ENCODE data around the gene KLK14. TPM values are rescaled to one million over a fixed set of nuclear protein-coding genes. Genes with fewer than 3 reads are reported as not detected.
A peak's percentile ranks its signal among the peaks of the same experiment; 100 is the strongest.

Gene KLK14
- total and polyA plus RNA-seq, 2 of the 8 experiments (the other 6 are each of a cell fraction or from before 2014, with no cell fraction given) = 0.09 to 1.2 TPM

DNA sequence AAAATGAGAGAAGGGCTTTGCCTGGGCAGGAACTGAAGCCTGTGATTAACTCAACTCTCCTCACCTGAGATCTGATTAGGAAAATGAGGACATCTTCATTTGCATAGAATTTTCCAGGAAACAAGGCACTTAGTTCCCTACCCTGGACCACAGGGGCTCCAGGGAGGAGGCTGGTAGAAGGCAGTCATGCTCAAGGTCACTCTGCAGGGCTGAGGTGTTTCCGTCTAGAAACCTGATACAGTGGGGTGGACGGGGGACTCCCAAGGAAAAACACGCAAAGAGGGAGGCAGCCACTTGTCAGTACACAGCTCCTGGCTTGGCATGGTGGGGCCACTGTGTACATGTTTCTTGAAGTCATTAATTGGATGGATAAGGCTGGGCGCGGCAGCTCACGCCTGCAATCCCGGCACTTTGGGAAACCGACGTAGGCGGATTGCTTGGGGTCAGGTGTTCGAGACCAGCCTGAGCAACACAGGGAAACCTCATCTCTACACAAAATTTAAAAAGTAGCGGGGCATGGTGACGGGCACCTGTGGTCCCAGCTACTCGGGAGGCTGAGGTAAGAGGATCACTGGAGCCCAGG lies 6.0 kb downstream of the KLK14 start:
- TF ChIP-seq MAFK (IDR thresholded peaks at IDR 0.05; ENCODE audit: low read depth, low read length) = no peak
- TF ChIP-seq POLR2A (IDR thresholded peaks at IDR 0.05; ENCODE audit: control extremely low read depth in 1 of 2, low read depth in 2 of 2, low read length in 2 of 2) = no peak
- no peak for TF ChIP-seq BCL11A (IDR thresholded peaks at IDR 0.05; ENCODE audit: low read depth in 2 of 2, low read length in 2 of 2)
- TF ChIP-seq SIRT6 (IDR thresholded peaks at IDR 0.05; ENCODE audit: low read length) = no peak
- no peak for TF ChIP-seq SRF (IDR thresholded peaks at IDR 0.05; ENCODE audit: low read depth, low read length)
- no peak for TF ChIP-seq NRF1 (IDR thresholded peaks at IDR 0.05; ENCODE audit: low read depth, low read length)
- no peak for TF ChIP-seq TCF12 (IDR thresholded peaks at IDR 0.05; ENCODE audit: low read depth, low read length)
- TF ChIP-seq CTBP2 (IDR thresholded peaks at IDR 0.05; ENCODE audit: borderline replicate concordance, insufficient read depth, insufficient read length, low read length) = no peak
- TF ChIP-seq ZNF274 (IDR thresholded peaks at IDR 0.05; ENCODE audit: borderline replicate concordance, extremely low read depth, low read length) = no peak
- H3K4me3 ChIP-seq (ENCODE audit: extremely low read depth in 1 of 4, insufficient read depth in 2 of 4, low read depth in 3 of 4, low read length in 4 of 4) = no peak overlapping the region
- no peak overlapping the region for H2AFZ ChIP-seq (ENCODE audit: low read length)
- no peak overlapping the region for H3K4ac ChIP-seq (replicated peaks; ENCODE audit: insufficient read length, low read depth, low read length)
- no peak for DNase-seq (ENCODE audit: low read depth in 1 of 2, low spot score in 2 of 2)
- no peak overlapping the region for H3K14ac ChIP-seq (ENCODE audit: insufficient read length)
- peaks cover 0 to 3% of the 10 kb centered on the region in 2 experiments; a peak in 1 of 4 replicates for H3K9me3 ChIP-seq (ENCODE audit: insufficient read depth in 2 of 2, low read depth in 1 of 2, low read length in 1 of 2)
- no peaks in the 10 kb centered on the region for H3K23me2 ChIP-seq (ENCODE audit: low read depth, low read length)
- ChIA-PET CTCF (ENCODE audit: partially characterized antibody) (interaction anchor here (0.8 to 2.0 kb wide), 6 partner anchors 18 to 154 kb away, joined by 3 to 11 read pairs (median 4); no protein-coding TSS in a partner anchor), POLR2A (ENCODE audit: partially characterized antibody) (interaction anchor here (0.7 kb wide), 1 partner anchor 12 kb away, joined by 3 read pairs; no protein-coding TSS in a partner anchor)
- no peak overlapping the region for H3K27ac ChIP-seq (ENCODE audit: low read depth, low read length)
- no peaks in the 10 kb centered on the region for H3K79me2 ChIP-seq (ENCODE audit: control insufficient read depth in 1 of 2, insufficient read depth in 2 of 2, low read length in 2 of 2)
- 86% methylated on average over 14 of the region's 14 CpGs; no CpG with 5 or more reads in 1 of the 2 experiments for WGBS, 2 experiments (ENCODE audit: extremely low coverage in 1 of 2, insufficient coverage in 1 of 2, insufficient read length in 1 of 2, insufficient replicate concordance in 2 of 2, low coverage in 1 of 2, low lambda C conversion rate in 2 of 2, missing lambda C conversion rate in 1 of 2)
- no peaks in the 10 kb centered on the region for H3K27me3 ChIP-seq (replicated peaks in 1 of 4; ENCODE audit: control insufficient read depth in 3 of 4, extremely low read depth in 1 of 4, insufficient read depth in 3 of 4, low read length in 3 of 4)
- H3K4me2 ChIP-seq (ENCODE audit: insufficient read depth in 1 of 2, low read depth in 2 of 2, low read length in 2 of 2) = no peak overlapping the region; a peak in 1 of 4 replicates
- H3K23ac ChIP-seq (ENCODE audit: insufficient read length) = no peak overlapping the region
- no peak overlapping the region for H3K18ac ChIP-seq (ENCODE audit: extremely low read depth, low read length)
- H2BK5ac ChIP-seq (ENCODE audit: low read depth, low read length) = no peak overlapping the region
- H2BK12ac ChIP-seq (ENCODE audit: low read depth, low read length) = 0 out of 2 replicates have a peak overlapping the region, but pooled peaks have one; percentile 18
- no peak overlapping the region for H3K56ac ChIP-seq (replicated peaks; ENCODE audit: insufficient read length, low read depth, low read length)
- H2BK120ac ChIP-seq (replicated peaks; ENCODE audit: low read depth, low read length) = no peak overlapping the region
- no peak overlapping the region for H4K8ac ChIP-seq (ENCODE audit: extremely low read depth, insufficient read depth, low read length)
- no peak overlapping the region for H2AK5ac ChIP-seq (ENCODE audit: low read depth, low read length)
- H3K9ac ChIP-seq (replicated peaks in 1 of 4; ENCODE audit: extremely low read depth in 1 of 4, low read depth in 3 of 4, low read length in 3 of 4) = no peak overlapping the region
- no peak for FAIRE-seq
- no peak overlapping the region for H4K91ac ChIP-seq (replicated peaks; ENCODE audit: insufficient read length, low read length)
- no peaks in the 10 kb centered on the region for H4K20me1 ChIP-seq (replicated peaks in 1 of 2; ENCODE audit: control insufficient read depth in 1 of 2, insufficient read depth in 2 of 2, low read length in 2 of 2)
- no peaks in the 10 kb centered on the region for H3K79me1 ChIP-seq (ENCODE audit: low read depth, low read length)
- peaks cover 2 to 4% (median 2%) of the 10 kb centered on the region in 4 experiments; a peak in 4 of 7 replicates for H3K4me1 ChIP-seq (replicated peaks in 1 of 4; ENCODE audit: control insufficient read depth in 3 of 4, insufficient read depth in 4 of 4, low read length in 3 of 4)
- 0 out of 2 replicates have a peak overlapping the region, but pooled peaks have one; percentile 13 for H2BK20ac ChIP-seq (ENCODE audit: low read length)
- H4K5ac ChIP-seq (ENCODE audit: insufficient read length, low read depth, low read length) = no peak overlapping the region
- no peaks in the 10 kb centered on the region for H3K36me3 ChIP-seq (ENCODE audit: control insufficient read depth in 2 of 4, insufficient read depth in 4 of 4, low read length in 3 of 4)
- H2BK15ac ChIP-seq (ENCODE audit: low read length) = no peak overlapping the region
